ENCODE results near the gene DYNLT5. TPM values are rescaled to one million over a fixed set of nuclear protein-coding genes. Genes with fewer than 3 reads are reported as not detected.

DYNLT5 gene
- total and polyA plus RNA-seq, 9 donors, result 0.05 to 11.4 (median 0.48) TPM

DNA sequence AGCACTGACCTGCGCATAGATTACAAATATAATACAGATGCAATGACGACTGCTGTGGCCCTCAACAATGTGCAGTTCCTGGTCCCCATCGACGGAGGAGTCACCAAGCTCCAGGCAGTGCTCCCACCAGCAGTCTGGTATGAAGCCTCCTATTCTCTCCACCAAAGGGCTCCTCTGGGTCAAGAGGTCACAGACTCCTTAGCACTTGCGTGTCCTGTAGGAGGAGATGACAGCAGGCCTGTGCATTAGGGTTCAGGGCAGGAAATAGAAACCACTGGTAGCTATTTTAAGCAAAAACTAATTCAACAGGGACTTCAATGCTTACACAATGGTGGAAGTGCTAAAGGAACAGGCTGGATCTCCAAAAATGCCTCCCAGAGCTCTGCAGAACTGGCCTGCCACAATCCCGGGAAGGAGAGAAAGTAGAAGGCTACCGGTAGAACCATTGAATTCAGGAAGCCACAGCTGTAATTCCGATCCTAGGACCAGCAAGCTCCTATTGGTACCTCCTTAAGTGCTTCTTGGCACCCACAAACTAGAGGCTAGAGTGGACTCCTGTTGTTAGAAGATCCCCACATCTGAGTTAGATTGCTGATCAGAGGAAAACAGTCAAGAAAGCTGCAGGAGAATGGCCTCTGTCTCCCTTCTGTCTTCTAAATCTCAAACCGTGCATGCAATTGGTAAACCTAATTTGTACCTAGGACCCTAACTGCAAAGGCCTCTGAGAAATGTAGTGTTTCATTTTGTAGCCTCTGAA, 12.7 kb upstream of the DYNLT5 start:
- no peaks in the 10 kb centered on the region for H3K9me3 ChIP-seq
- TF ChIP-seq, protein P1, sequence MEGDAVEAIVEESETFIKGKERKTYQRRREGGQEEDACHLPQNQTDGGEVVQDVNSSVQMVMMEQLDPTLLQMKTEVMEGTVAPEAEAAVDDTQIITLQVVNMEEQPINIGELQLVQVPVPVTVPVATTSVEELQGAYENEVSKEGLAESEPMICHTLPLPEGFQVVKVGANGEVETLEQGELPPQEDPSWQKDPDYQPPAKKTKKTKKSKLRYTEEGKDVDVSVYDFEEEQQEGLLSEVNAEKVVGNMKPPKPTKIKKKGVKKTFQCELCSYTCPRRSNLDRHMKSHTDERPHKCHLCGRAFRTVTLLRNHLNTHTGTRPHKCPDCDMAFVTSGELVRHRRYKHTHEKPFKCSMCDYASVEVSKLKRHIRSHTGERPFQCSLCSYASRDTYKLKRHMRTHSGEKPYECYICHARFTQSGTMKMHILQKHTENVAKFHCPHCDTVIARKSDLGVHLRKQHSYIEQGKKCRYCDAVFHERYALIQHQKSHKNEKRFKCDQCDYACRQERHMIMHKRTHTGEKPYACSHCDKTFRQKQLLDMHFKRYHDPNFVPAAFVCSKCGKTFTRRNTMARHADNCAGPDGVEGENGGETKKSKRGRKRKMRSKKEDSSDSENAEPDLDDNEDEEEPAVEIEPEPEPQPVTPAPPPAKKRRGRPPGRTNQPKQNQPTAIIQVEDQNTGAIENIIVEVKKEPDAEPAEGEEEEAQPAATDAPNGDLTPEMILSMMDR (IDR thresholded peaks at IDR 0.05), result no peak
- TF ChIP-seq POLR2A (IDR thresholded peaks at IDR 0.05) (no peak), EP300 (IDR thresholded peaks at IDR 0.05) (no peak)
- H3K27ac ChIP-seq, result no peak overlapping the region
- H3K27me3 ChIP-seq, result no peaks in the 10 kb centered on the region
- whole genome bisulfite sequencing, 3 donors, result 84 to 87% (median 87%) methylated on average over 9 of the region's 9 CpGs
- H3K36me3 ChIP-seq, result no peaks in the 10 kb centered on the region
- no peaks in the 10 kb centered on the region for H3K4me1 ChIP-seq (ENCODE audit: insufficient read depth)
- no peak for DNase-seq
- H3K4me3 ChIP-seq, result no peak overlapping the region
- intact Hi-C loops (cut with DNase I), result no loop called here

DNA sequence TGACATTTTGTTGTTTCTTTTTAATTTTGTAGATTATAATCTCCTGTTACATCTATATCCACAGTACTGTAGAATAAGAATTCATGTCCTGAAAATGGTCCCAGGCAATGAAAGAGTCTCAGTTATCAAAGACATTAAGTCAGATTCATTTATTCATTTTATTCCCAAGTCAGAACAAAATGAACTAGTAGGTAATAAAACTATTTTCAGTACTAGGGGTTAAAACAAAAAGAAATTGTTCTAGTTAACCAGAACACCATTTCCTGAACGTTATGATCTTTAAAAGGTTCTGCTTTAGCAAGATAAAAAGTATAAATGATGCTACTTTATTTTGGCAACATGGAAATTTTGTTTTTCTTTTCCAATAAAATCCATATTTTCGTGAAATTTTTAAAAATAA, 6.8 kb upstream of the DYNLT5 start:
- TF ChIP-seq EP300 (IDR thresholded peaks at IDR 0.05), result no peak
- TF ChIP-seq, protein P1 (IDR thresholded peaks at IDR 0.05), result no peak
- no peak for TF ChIP-seq POLR2A (IDR thresholded peaks at IDR 0.05)
- DNase-seq, result no peak
- intact Hi-C loops (cut with DNase I), result no loop called here
- no peaks in the 10 kb centered on the region for H3K27me3 ChIP-seq
- H3K4me1 ChIP-seq (ENCODE audit: insufficient read depth), result no peaks in the 10 kb centered on the region
- no peaks in the 10 kb centered on the region for H3K9me3 ChIP-seq
- WGBS, 3 donors, result 35 to 49% (median 46%) methylated on average over 2 of the region's 2 CpGs
- no peaks in the 10 kb centered on the region for H3K36me3 ChIP-seq
- no peak overlapping the region for H3K27ac ChIP-seq
- no peak overlapping the region for H3K4me3 ChIP-seq

DNA sequence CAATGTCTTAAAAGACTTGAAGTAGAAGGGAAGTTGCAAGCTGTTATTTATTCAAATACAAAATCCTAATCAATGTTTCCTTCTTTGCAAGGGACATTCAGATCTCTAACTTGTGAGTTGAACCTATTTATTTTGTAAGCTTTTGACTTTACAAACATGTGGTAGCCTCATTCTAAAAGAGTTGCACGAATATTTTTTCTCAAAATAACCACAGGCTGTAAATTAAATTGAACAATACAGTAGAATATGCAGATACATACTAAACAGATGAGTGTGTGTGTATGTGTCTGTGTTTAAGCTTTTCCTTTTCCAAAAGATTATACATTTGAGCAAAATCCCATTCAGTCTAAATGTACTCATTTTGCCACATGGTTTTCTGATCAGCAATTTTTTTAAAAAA, 4.8 kb upstream of the DYNLT5 start:
- no peaks in the 10 kb centered on the region for H3K9me3 ChIP-seq
- WGBS, 3 donors, result 0 to 6% (median 0%) methylated on average over 1 of the region's 1 CpG
- intact Hi-C loops (cut with DNase I), result no loop called here
- no peak overlapping the region for H3K27ac ChIP-seq
- no peak overlapping the region for H3K4me3 ChIP-seq
- no peaks in the 10 kb centered on the region for H3K36me3 ChIP-seq
- H3K4me1 ChIP-seq (ENCODE audit: insufficient read depth), result peaks cover 3% of the 10 kb centered on the region
- no peak for DNase-seq
- TF ChIP-seq EP300 (IDR thresholded peaks at IDR 0.05) (no peak), POLR2A (IDR thresholded peaks at IDR 0.05) (no peak)
- TF ChIP-seq, protein P1 (IDR thresholded peaks at IDR 0.05), result no peak
- no peaks in the 10 kb centered on the region for H3K27me3 ChIP-seq

DNA sequence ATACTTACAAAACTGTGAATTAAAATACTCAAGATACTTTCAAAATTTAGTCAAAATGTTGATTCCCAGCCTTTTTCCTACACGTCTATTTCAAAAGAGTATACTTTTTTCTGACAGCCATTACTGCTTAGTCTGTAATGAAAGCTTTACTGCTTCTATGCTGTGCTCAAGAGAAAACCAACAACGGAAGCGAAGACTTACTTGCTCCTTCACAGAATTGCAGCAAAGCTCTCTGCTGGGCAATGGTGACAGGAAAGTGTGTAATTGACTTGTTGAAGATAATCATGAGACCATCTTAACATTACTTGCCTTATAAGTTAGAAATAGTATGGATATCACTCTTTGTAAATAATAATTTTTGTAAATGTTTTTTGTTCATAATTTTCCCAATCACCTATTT, 1.7 kb upstream of the DYNLT5 start:
- TF ChIP-seq, protein P1 (IDR thresholded peaks at IDR 0.05), result no peak
- TF ChIP-seq POLR2A (IDR thresholded peaks at IDR 0.05), result no peak
- TF ChIP-seq EP300 (IDR thresholded peaks at IDR 0.05), result no peak
- Histone ChIP-seq H3K9me3 (no peaks in the 10 kb centered on the region), H3K36me3 (no peaks in the 10 kb centered on the region), H3K4me1 (ENCODE audit: insufficient read depth) (peaks cover 3% of the 10 kb centered on the region), H3K27me3 (no peaks in the 10 kb centered on the region), H3K4me3 (no peak overlapping the region), H3K27ac (no peak overlapping the region)
- intact Hi-C loops (cut with DNase I), result no loop called here
- WGBS, 3 donors, result 81 to 85% (median 83%) methylated on average over 3 of the region's 3 CpGs
- no peak for DNase-seq

Data from ovary (tissue), 9 donors.